Testis (tissue), 2 donors: ENCODE results near the gene SLC13A5.

Source experiments
- POLR2A ChIP-seq: fragments of 450-650 bp; IDR thresholded peaks from one replicate; pipeline ENCODE4 v1.6.1; 2017; ENCODE audit warnings: antibody characterized with exemption, mild to moderate bottlenecking, moderate library complexity
- TF ChIP-seq, protein P1 (sequence below), 3 experiments: fragments of 450-650 bp in 2 of 3; fragments of 200-600 bp in 1 of 3; sonication (generic) in 1 of 3; IDR thresholded peaks; one replicate each; pipeline ENCODE4 v1.5.1; 2016 to 2019; ENCODE audit warnings: antibody characterized with exemption in 3 of 3, mild to moderate bottlenecking in 2 of 3, moderate library complexity in 1 of 3

DNA sequence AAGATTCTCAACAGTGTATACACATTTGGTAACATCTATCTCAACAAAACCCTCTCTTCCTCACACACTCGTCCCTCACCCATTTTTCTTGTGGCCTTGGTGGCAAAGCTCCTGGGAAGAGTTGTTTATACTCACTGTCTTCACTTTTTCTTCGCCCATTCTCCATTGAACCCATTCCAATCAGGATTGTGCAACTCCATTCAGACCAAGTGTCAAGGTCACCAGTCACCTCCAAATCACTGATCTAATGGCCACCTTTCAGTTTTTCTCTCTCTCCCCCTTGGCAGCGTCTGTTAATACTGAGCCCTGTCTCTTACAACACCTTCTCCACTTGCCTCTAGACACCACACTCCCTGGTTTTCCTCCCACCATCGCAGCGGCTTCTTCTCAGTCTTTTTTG lies 8.6 kb upstream of the SLC13A5 start:
- TF ChIP-seq, protein P1, sequence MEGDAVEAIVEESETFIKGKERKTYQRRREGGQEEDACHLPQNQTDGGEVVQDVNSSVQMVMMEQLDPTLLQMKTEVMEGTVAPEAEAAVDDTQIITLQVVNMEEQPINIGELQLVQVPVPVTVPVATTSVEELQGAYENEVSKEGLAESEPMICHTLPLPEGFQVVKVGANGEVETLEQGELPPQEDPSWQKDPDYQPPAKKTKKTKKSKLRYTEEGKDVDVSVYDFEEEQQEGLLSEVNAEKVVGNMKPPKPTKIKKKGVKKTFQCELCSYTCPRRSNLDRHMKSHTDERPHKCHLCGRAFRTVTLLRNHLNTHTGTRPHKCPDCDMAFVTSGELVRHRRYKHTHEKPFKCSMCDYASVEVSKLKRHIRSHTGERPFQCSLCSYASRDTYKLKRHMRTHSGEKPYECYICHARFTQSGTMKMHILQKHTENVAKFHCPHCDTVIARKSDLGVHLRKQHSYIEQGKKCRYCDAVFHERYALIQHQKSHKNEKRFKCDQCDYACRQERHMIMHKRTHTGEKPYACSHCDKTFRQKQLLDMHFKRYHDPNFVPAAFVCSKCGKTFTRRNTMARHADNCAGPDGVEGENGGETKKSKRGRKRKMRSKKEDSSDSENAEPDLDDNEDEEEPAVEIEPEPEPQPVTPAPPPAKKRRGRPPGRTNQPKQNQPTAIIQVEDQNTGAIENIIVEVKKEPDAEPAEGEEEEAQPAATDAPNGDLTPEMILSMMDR (IDR thresholded peaks at IDR 0.05) = no peak
- no peak for TF ChIP-seq POLR2A
